ENCODE measurements around the gene ARL5C.

DNA sequence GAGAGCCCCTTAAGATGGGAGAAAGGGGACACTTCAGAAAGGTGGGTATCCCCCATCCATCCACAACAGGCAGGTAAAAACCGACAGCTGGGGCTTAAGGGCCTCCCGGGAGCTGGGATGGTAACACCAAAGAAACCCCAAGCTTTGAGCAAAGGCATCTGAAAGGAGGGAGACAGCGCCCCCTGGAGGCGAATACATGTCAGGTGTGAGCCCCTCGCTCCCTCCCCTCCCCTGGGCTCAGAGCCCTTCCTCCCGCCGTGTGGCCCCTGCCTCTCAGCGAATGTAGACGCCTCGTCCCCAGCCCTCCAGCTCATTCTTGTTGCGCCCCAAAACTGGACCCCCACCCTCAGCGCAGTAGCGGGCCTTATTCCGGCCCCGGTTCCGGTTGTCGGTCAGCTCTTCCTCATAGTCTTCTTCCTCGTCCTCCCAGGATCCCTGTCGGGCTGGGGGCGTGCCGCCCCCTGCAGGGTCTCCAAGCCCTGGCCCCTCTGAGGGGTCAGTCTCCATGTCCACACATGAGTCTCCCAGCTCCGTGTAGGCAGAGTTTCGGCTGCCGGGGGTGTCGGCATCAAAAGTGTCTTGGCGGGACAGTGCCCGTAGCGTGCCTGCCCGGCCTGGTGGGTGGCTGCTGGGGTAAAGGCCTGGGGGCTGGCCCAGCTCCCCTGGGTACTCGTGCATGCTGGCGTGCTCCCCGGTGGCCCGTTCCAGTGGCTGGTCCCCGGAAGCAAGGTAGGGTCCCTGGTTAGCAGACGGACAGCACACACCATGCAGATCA is 9.1 kb upstream of the ARL5C start:
- no peak for TF ChIP-seq TAF1 (IDR thresholded peaks at IDR 0.05; ENCODE audit: borderline replicate concordance, insufficient read depth, low read length)
- peak; percentile 39; the same call in 1 of the 2 replicates for TF ChIP-seq POLR2AphosphoS5 (IDR thresholded peaks at IDR 0.05; ENCODE audit: low read depth, low read length)
- no peak for TF ChIP-seq SIN3A (IDR thresholded peaks at IDR 0.05; ENCODE audit: borderline replicate concordance, insufficient read depth, low read length)
- TF ChIP-seq REST (IDR thresholded peaks at IDR 0.05; ENCODE audit: insufficient read depth in 1 of 2, low read depth in 2 of 2, low read length in 2 of 2), result no peak
- TF ChIP-seq FOXP2 (optimal IDR thresholded peaks at IDR 0.05; ENCODE audit: borderline replicate concordance, extremely low read depth, extremely low read length, insufficient read depth), result no peak

All from PFSK-1 (cell line).